GM19467 (cell line): ENCODE data around the gene GFPT2.
"Not testable (repeated sequence)": the region's sequence is repeated elsewhere in the genome, so short reads cannot be mapped to it uniquely, and the experiment has no call there.

Experiments
- ATAC-seq: cut with Tn5 transposase; IDR thresholded peaks from one replicate; pipeline ENCODE4 v1.9.1; 2021; ENCODE audit warnings: mild to moderate bottlenecking, moderate library complexity; ENCODE audit not compliant: unreplicated experiment

GFPT2 gene

GRCh38 chr5:180311216-180311615 is 41.9 kb downstream of the GFPT2 start:
- no peak for ATAC-seq

GRCh38 chr5:180306796-180307195 is 46.3 kb downstream of the GFPT2 start:
- no peak for ATAC-seq

GRCh38 chr5:180305481-180305880 is 47.7 kb downstream of the GFPT2 start:
- ATAC-seq: no peak

- ATAC-seq: no peak
These were observed 48.4 kb downstream of the GFPT2 start for GRCh38 chr5:180304431-180305375.

GRCh38 chr5:180304016-180304292 is 49.2 kb downstream of the GFPT2 start:
- no peak for ATAC-seq

- ATAC-seq: no peak
These were observed 49.7 kb downstream of the GFPT2 start for GRCh38 chr5:180303226-180304015.

GRCh38 chr5:180302256-180302655 is 50.9 kb downstream of the GFPT2 start:
- no peak for ATAC-seq

- ATAC-seq: no peak
These were observed 51.9 kb downstream of the GFPT2 start for GRCh38 chr5:180301253-180301652.

- ATAC-seq: no peak
These were observed 53.6 kb downstream of the GFPT2 start for GRCh38 chr5:180299526-180299925.

GRCh38 chr5:180299014-180299413 is 54.1 kb downstream of the GFPT2 start:
- not testable (repeated sequence) for ATAC-seq

GRCh38 chr5:180297587-180298282 is 55.4 kb downstream of the GFPT2 start:
- ATAC-seq: no peak

- no peak for ATAC-seq
These were observed 56.4 kb downstream of the GFPT2 start for GRCh38 chr5:180296771-180297170.

GRCh38 chr5:180294913-180295555 is 58.1 kb downstream of the GFPT2 start:
- ATAC-seq: no peak

- no peak for ATAC-seq
These were observed 58.7 kb downstream of the GFPT2 start for GRCh38 chr5:180294411-180294810.

GRCh38 chr5:180291943-180292831 is 60.9 kb downstream of the GFPT2 start, which contains the start of gene MAPK9:
Gene MAPK9 (minus strand): TSS chr5:180292083. CDS start chr5:180280561, 11,522 bp downstream.
- peak; percentile 76 for ATAC-seq

GRCh38 chr5:180291234-180291940 is 61.7 kb downstream of the GFPT2 start:
- ATAC-seq: peak; percentile 35

GRCh38 chr5:180290568-180291233 is 62.4 kb downstream of the GFPT2 start:
- no peak for ATAC-seq

- ATAC-seq: no peak
These were observed 63.2 kb downstream of the GFPT2 start for GRCh38 chr5:180289966-180290365.

GRCh38 chr5:180289433-180289832 is 63.7 kb downstream of the GFPT2 start:
- ATAC-seq: no peak
